SK-N-SH (cell line): Measurements from ENCODE around the gene ALDOA. TPM values are rescaled to one million over a fixed set of nuclear protein-coding genes. Genes with fewer than 3 reads are reported as not detected.

Experiments used
- CTCF ChIA-PET: fragments of 300-600, 350-600 bp; formaldehyde crosslinking; extraction: SDS; loops from one replicate; lab custom pipeline; 2021; lab: Yijun Ruan, JAX
- POLR2A ChIA-PET: fragments of 350-600 bp; sonication (Branson Sonifier 250); formaldehyde crosslinking; extraction: SDS; loops from one replicate; lab custom pipeline; 2020; ENCODE audit warnings: antibody characterized with exemption, inconsistent platforms; lab: Yijun Ruan, JAX
- DNase-seq: peaks from one replicate; pipeline ENCODE4 v3.0.0; 2012
- H2AFZ ChIP-seq: fragments of 200-600 bp; sonication (generic); 2 replicates; pipeline ENCODE4 v1.8.1; 2016; ENCODE audit warnings: antibody characterized with exemption, mild to moderate bottlenecking, low read depth
- H3F3A ChIP-seq: fragments of 200-600 bp; sonication (generic); replicated peaks from 2 replicates; pipeline ENCODE3; 2016; ENCODE audit warnings: antibody characterized with exemption, mild to moderate bottlenecking; ENCODE audit not compliant: insufficient read depth
- H3K27ac ChIP-seq, 2 experiments: fragments of 200-500 bp in 1 of 2; fragments of 200-600 bp in 1 of 2; sonication (Bioruptor generic) in 1 of 2; sonication (generic), shearing (Covaris generic) in 1 of 2; 2 replicates each; pipeline versions ENCODE4 v1.5.1 to v1.6.1; 2014 to 2016; ENCODE audit warnings: low read depth in 2 of 2, inconsistent platforms in 1 of 2, low read length in 1 of 2, mild to moderate bottlenecking in 1 of 2, mixed read lengths in 1 of 2
- H3K27me3 ChIP-seq: fragments of 200-600 bp; sonication (generic), shearing (Covaris generic); 2 replicates; pipeline ENCODE4 v1.6.1; 2016; ENCODE audit warnings: mixed run types; ENCODE audit not compliant: insufficient read depth
- H3K36me3 ChIP-seq, 2 experiments: fragments of 200-500 bp in 1 of 2; fragments of 200-600 bp in 1 of 2; sonication (Bioruptor generic) in 1 of 2; sonication (generic) in 1 of 2; replicated peaks in 1 of 2; 2 replicates each; pipeline versions ENCODE3 to v1.5.1; 2014 to 2016; ENCODE audit warnings: low read length in 1 of 2, mild to moderate bottlenecking in 1 of 2; ENCODE audit not compliant: insufficient read depth in 2 of 2, control insufficient read depth in 1 of 2
- H3K4me1 ChIP-seq, 2 experiments: fragments of 200-500 bp in 1 of 2; fragments of 200-600 bp in 1 of 2; sonication (Bioruptor generic) in 1 of 2; sonication (generic), shearing (Covaris generic) in 1 of 2; 2 replicates each; pipeline versions ENCODE4 v1.5.1 to v1.6.1; 2014 to 2016; ENCODE audit warnings: low read depth in 1 of 2, low read length in 1 of 2, mixed run types in 1 of 2; ENCODE audit not compliant: insufficient read depth in 2 of 2, control insufficient read depth in 1 of 2
- H3K4me2 ChIP-seq: fragments of 200-600 bp; sonication (generic), shearing (Covaris generic); 2 replicates; pipeline ENCODE4 v1.6.1; 2017; ENCODE audit warnings: mixed run types
- H3K4me3 ChIP-seq, 2 experiments: fragments of 200-500 bp in 1 of 2; fragments of 200-600 bp in 1 of 2; sonication (Bioruptor generic) in 1 of 2; sonication (generic), shearing (Covaris generic) in 1 of 2; 2 replicates each; pipeline versions ENCODE4 v1.5.1 to v1.8.1; 2014 to 2016; ENCODE audit warnings: low read depth in 2 of 2, inconsistent platforms in 1 of 2, low read length in 1 of 2, mild to moderate bottlenecking in 1 of 2, mixed read lengths in 1 of 2, moderate library complexity in 1 of 2
- H3K79me2 ChIP-seq: fragments of 200-600 bp; sonication (generic); 2 replicates; pipeline ENCODE4 v1.8.1; 2017; ENCODE audit warnings: mild to moderate bottlenecking; ENCODE audit not compliant: insufficient read depth
- H3K9ac ChIP-seq: fragments of 200-600 bp; sonication (generic); 2 replicates; pipeline ENCODE4 v1.6.1; 2017; ENCODE audit warnings: mixed run types
- H3K9me2 ChIP-seq: fragments of 200-600 bp; sonication (generic); 2 replicates; pipeline ENCODE4 v1.6.1; 2017; ENCODE audit warnings: mixed run types
- H3K9me3 ChIP-seq: fragments of 200-600 bp; sonication (generic); 2 replicates; pipeline ENCODE4 v1.6.1; 2017; ENCODE audit warnings: mixed run types, mild to moderate bottlenecking, moderate library complexity
- H4K20me1 ChIP-seq: fragments of 200-600 bp; sonication (generic); 2 replicates; pipeline ENCODE4 v1.6.1; 2017; ENCODE audit warnings: mild to moderate bottlenecking, mixed run types; ENCODE audit not compliant: insufficient read depth
- FOXM1 ChIP-seq: IDR thresholded peaks from 2 replicates; pipeline ENCODE4 v1.4.0; 2012; ENCODE audit warnings: low read depth, mild to moderate bottlenecking
- GATA2 ChIP-seq: sonication (generic); formaldehyde crosslinking; IDR thresholded peaks from 2 replicates; pipeline ENCODE4 v1.5.0; 2020; ENCODE audit warnings: mild to moderate bottlenecking, missing genetic modification reagents
- JUND ChIP-seq: IDR thresholded peaks from 2 replicates; pipeline ENCODE4 v1.4.0; 2012
- MXI1 ChIP-seq: IDR thresholded peaks from 2 replicates; pipeline ENCODE4 v1.6.1; 2012; ENCODE audit warnings: mild to moderate bottlenecking, low read depth, low read length, improper control_type of control experiment
- NFIC ChIP-seq: IDR thresholded peaks from 2 replicates; pipeline ENCODE4 v1.4.0; 2012; ENCODE audit warnings: borderline replicate concordance
- RCOR1 ChIP-seq: fragments of 150-350 bp; IDR thresholded peaks from 2 replicates; pipeline ENCODE4 v1.6.1; 2017; ENCODE audit warnings: antibody characterized with exemption, low read length
- SMC3 ChIP-seq: IDR thresholded peaks from 2 replicates; pipeline ENCODE4 v1.6.1; 2012; ENCODE audit warnings: low read depth, low read length, improper control_type of control experiment
- WGBS: methylation state at CpG from one replicate; pipeline ENCODE4 v1.1.6; 2017; ENCODE audit warnings: low lambda C conversion rate; 5-methylcytosine and 5-hydroxymethylcytosine counted together
- polyA plus RNA-seq, 3 experiments: library from polyadenylated mRNA; depleted of rRNA; stranded (reverse); fragments of >200 nt; gene quantifications; 2 replicates each; pipeline ENCODE4 v1.2.3, GENCODE V29; 2012
- TF ChIP-seq, protein P1 (sequence below): IDR thresholded peaks from 2 replicates; pipeline ENCODE4 v1.6.1; 2012; ENCODE audit warnings: mild to moderate bottlenecking, low read depth, low read length, moderate library complexity
- TF ChIP-seq, protein P2 (sequence below): IDR thresholded peaks from 2 replicates; pipeline ENCODE4; 2012

ALDOA gene
- polyA plus RNA-seq, 1 of the 3 experiments (the other 2 are of a cell fraction): 641 TPM

DNA sequence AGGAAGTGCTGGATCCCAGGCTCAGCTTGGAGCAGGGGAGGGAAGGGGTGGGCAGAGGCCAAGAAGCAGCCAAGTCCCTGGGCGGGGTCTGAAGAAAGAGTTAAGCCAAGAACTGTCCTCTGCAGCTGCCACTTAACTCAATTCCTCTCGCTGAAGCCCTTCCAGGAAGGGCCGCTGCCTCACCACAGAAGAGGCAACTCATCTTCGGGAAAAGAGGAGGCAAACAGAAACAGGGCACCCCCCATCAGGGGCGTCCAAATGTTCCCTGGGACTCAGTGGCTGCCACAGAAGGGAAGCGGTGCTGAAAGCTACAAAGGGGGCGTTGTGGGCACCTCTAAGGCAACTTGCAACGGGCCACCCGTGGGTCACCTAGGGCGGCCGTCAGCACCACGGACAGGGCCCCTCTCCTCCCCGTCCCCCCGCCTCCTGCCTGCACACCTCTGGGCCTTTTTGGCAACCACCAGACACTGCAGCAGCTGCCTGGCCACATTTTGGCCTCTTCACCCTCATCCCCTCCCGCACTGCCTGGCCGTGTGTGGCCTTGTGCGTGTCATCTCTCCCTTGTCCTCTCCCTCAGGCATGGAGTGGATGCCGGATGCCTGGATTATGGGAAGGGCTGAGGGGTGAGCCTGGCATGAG is 37.0 kb upstream of the ALDOA start:
- Histone ChIP-seq H3K4me3 (no peak overlapping the region), H3K4me2 (no peak overlapping the region), H3K79me2 (no peaks in the 10 kb centered on the region), H3K9me3 (no peaks in the 10 kb centered on the region), H3K4me1 (peaks cover 6 to 28% of the 10 kb centered on the region in 2 experiments; a peak in 2 of 4 replicates), H3K9me2 (no peaks in the 10 kb centered on the region), H3K36me3 (no peaks in the 10 kb centered on the region), H3K9ac (no peak overlapping the region), H3K27ac (no peak overlapping the region; a peak in 1 of 4 replicates), H3K27me3 (no peaks in the 10 kb centered on the region), H2AFZ (no peak overlapping the region), H3F3A (no peaks in the 10 kb centered on the region), H4K20me1 (no peaks in the 10 kb centered on the region)
- ChIA-PET POLR2A (no interaction called here), CTCF (interaction anchor here (1.0 to 1.3 kb wide), 5 partner anchors 21 to 213 kb away, joined by 3 to 4 read pairs (median 3); partner anchors contain the start of gene PAGR1)
- WGBS: 64% methylated on average over 13 of the region's 18 CpGs
- TF ChIP-seq RCOR1 (no peak), GATA2 (no peak), JUND (no peak)
- TF ChIP-seq, protein P1, sequence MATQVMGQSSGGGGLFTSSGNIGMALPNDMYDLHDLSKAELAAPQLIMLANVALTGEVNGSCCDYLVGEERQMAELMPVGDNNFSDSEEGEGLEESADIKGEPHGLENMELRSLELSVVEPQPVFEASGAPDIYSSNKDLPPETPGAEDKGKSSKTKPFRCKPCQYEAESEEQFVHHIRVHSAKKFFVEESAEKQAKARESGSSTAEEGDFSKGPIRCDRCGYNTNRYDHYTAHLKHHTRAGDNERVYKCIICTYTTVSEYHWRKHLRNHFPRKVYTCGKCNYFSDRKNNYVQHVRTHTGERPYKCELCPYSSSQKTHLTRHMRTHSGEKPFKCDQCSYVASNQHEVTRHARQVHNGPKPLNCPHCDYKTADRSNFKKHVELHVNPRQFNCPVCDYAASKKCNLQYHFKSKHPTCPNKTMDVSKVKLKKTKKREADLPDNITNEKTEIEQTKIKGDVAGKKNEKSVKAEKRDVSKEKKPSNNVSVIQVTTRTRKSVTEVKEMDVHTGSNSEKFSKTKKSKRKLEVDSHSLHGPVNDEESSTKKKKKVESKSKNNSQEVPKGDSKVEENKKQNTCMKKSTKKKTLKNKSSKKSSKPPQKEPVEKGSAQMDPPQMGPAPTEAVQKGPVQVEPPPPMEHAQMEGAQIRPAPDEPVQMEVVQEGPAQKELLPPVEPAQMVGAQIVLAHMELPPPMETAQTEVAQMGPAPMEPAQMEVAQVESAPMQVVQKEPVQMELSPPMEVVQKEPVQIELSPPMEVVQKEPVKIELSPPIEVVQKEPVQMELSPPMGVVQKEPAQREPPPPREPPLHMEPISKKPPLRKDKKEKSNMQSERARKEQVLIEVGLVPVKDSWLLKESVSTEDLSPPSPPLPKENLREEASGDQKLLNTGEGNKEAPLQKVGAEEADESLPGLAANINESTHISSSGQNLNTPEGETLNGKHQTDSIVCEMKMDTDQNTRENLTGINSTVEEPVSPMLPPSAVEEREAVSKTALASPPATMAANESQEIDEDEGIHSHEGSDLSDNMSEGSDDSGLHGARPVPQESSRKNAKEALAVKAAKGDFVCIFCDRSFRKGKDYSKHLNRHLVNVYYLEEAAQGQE: peak; percentile 95
- no peak for DNase-seq

- Histone ChIP-seq H2AFZ (no peak overlapping the region), H3K27me3 (no peaks in the 10 kb centered on the region), H3K4me2 (0 out of 2 replicates have a peak overlapping the region, but pooled peaks have one; percentile 52), H3K9me2 (no peaks in the 10 kb centered on the region), H3K9me3 (no peaks in the 10 kb centered on the region), H3F3A (no peaks in the 10 kb centered on the region), H3K4me1 (peaks cover 6 to 28% of the 10 kb centered on the region in 2 experiments; a peak in 2 of 4 replicates), H3K4me3 (peak overlapping the region; percentile 3 to 51; a peak in 2 of 4 replicates), H3K9ac (no peak overlapping the region), H3K36me3 (no peaks in the 10 kb centered on the region), H3K79me2 (no peaks in the 10 kb centered on the region), H4K20me1 (no peaks in the 10 kb centered on the region), H3K27ac (peak overlapping the region in 1 of 2 experiments; percentile 83; a peak in 2 of 4 replicates)
- POLR2A ChIA-PET: interaction anchor here (1.2 to 2.3 kb wide), 2 partner anchors 35 to 153 kb away, joined by 3 to 12 read pairs; partner anchors contain the start of genes ALDOA and CORO1A
- CTCF ChIA-PET: interaction anchor here (1.1 to 3.9 kb wide), 8 partner anchors 9 to 330 kb away, joined by 3 to 25 read pairs (median 6); partner anchors contain the start of genes CDIPT, HIRIP3, INO80E and TBX6
- 41% methylated on average over 23 of the region's 23 CpGs for WGBS
- peak; percentile 63 for DNase-seq
- TF ChIP-seq, protein P2, sequence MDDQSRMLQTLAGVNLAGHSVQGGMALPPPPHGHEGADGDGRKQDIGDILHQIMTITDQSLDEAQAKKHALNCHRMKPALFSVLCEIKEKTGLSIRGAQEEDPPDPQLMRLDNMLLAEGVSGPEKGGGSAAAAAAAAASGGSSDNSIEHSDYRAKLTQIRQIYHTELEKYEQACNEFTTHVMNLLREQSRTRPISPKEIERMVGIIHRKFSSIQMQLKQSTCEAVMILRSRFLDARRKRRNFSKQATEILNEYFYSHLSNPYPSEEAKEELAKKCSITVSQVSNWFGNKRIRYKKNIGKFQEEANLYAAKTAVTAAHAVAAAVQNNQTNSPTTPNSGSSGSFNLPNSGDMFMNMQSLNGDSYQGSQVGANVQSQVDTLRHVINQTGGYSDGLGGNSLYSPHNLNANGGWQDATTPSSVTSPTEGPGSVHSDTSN: no peak
- TF ChIP-seq SMC3 (no peak), MXI1 (peak; percentile 24; the same call in 1 of the 2 replicates), NFIC (no peak), FOXM1 (no peak)
Measured at GRCh38 chr16:30030011-30030685, 35.4 kb upstream of the ALDOA start.
